Cardiac fibroblast (primary cell): Measurements from ENCODE around the gene FBLN5.

Experiments
- DNase-seq, 2 donors: peaks; one replicate each; pipeline versions ENCODE4 v3.0.0 to v3.0.0-alpha.2; 2010; ENCODE audit warnings: low read depth in 2 of 2
- H3K4me3 ChIP-seq, 2 donors: replicated peaks in 1 of 2; 1 replicate in 1 of 2; 2 replicates in 1 of 2; pipeline ENCODE4 v1.5.1; 2011; ENCODE audit warnings: low read depth in 2 of 2, low read length in 2 of 2, mild to moderate bottlenecking in 2 of 2, moderate library complexity in 1 of 2
- TF ChIP-seq, protein P1 (sequence below): IDR thresholded peaks from one replicate; pipeline ENCODE4 v1.5.1; 2011; ENCODE audit warnings: low read depth, mild to moderate bottlenecking, low read length, inconsistent platforms

Gene FBLN5

DNA sequence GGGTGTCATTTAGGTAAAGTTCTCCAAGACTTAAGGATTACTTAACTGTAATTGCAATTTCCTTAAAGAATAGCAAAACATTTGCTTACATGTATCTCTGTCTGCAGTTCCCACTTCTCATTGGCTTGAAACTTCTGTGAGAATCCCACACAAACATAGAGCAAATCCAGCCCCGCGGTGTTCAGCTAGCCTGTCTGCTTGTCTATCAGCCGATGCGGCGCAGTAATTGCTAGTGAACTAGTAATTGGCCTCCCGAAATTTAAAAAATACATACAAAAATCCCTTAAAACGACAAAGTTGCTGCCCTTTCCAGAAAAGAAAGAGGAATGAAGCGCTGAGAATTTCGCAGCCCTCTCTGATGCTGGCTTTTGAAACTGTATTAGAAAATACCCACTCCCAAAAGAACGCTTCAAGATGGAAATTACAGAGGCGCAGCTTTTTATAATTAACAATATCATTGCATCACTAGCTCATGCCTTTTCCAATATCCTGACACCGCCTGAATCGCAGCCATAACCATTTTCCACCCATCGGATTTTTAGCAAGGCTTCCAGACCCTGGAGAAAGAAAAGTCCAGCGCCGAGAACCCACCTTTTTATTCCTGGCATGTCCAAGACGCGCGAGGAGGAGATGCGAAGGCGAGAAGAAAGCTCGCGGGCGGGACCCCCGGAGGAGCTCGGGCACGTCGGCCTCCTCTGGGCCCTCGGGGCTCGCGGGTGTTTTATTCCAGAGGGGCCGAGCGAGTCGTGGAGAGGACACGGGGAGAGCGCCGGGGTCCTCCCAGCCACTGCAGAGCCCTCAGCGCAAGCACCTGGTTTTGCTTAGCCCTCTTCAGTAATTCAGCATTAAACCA, 646 bp downstream of the FBLN5 start:
- H3K4me3 ChIP-seq = peak overlapping the region; percentile 51 to 71
- TF ChIP-seq, protein P1, sequence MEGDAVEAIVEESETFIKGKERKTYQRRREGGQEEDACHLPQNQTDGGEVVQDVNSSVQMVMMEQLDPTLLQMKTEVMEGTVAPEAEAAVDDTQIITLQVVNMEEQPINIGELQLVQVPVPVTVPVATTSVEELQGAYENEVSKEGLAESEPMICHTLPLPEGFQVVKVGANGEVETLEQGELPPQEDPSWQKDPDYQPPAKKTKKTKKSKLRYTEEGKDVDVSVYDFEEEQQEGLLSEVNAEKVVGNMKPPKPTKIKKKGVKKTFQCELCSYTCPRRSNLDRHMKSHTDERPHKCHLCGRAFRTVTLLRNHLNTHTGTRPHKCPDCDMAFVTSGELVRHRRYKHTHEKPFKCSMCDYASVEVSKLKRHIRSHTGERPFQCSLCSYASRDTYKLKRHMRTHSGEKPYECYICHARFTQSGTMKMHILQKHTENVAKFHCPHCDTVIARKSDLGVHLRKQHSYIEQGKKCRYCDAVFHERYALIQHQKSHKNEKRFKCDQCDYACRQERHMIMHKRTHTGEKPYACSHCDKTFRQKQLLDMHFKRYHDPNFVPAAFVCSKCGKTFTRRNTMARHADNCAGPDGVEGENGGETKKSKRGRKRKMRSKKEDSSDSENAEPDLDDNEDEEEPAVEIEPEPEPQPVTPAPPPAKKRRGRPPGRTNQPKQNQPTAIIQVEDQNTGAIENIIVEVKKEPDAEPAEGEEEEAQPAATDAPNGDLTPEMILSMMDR = no peak
- DNase-seq = peak; percentile 48 to 53

DNA sequence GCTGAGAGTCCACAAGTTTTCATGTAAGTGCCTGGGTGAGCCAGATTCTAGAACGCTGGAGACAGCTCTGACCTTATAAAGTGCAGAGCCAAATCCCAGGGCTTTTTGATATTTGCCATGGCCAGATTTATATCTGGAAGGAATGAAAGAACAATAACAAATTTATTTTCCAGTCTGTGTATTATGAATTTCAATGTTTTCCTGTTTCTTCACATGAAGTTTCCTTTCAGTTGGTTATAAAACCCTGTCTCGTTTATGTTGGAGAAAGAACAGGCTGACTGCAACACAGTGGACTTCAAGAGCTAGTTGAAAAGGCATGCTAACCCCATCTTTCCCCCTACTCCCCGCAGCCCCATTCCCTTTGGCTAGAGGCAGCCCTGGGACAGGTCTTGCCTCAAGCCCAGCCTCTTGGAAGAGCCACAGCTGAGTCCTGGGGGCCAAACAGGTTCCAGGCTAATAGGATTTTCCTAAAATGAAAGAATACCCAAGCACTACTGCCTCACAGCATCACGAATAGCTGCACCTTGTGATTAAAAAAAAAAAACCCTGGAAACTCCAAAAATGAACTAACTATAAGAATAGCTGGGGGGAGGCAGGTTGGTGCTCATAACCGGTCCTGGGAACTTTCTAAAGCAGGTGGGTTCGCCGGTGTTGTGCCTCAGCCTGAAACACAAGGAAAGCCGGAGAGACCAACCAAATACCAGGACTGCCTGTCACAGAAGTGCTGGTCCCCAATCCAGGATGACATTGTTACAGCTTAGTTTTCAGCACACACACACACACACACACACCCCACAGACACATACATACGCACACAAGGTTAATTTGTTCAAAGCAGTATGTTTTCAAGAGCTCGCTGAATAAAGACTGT, 1.5 kb downstream of the FBLN5 start:
- DNase-seq = peak in 1 of 2 donors; percentile 10
- TF ChIP-seq, protein P1 = no peak
- H3K4me3 ChIP-seq = peak overlapping the region; percentile 51 to 71

DNA sequence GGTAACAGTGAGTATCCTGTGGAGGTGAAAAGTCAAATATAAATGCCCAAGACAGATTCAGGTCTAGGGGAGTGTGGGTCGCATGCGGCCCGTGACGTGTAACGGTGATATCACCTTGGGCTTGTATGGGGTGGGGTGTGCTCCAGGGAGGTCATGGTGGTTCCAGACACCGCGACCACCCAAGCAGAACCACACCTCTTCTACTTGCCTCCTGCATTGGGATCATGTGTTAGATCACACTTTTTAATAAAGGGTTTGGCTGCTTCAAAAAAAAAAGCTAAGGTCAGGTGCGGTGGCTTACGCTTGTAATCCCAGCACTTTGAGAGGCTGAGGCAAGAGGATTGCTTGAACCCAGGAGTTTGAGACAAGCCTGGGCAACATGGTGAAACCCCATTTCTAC, 4.5 kb downstream of the FBLN5 start:
- TF ChIP-seq, protein P1 = no peak
- H3K4me3 ChIP-seq = no peak overlapping the region
- no peak for DNase-seq

DNA sequence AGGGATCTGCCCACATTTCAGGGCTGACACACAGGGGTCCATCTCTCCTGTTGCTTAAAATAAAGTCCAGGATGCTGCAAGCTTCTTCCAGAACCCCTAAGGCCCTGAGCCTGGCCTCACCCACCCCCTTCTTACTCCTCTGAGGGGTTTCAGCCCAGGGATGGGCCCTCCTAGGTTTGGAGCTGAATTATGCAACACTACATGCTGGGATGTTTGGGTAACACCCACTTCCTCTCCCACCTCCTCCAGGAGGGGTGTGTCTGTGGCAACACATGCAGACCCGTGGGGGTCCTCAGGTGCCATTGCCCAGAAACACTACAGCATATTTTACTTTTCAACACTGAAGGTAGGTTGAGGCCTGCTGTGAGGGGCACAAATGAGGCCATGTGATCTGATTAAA, 5.4 kb downstream of the FBLN5 start:
- TF ChIP-seq, protein P1 = no peak
- no peak for DNase-seq
- H3K4me3 ChIP-seq = no peak overlapping the region

DNA sequence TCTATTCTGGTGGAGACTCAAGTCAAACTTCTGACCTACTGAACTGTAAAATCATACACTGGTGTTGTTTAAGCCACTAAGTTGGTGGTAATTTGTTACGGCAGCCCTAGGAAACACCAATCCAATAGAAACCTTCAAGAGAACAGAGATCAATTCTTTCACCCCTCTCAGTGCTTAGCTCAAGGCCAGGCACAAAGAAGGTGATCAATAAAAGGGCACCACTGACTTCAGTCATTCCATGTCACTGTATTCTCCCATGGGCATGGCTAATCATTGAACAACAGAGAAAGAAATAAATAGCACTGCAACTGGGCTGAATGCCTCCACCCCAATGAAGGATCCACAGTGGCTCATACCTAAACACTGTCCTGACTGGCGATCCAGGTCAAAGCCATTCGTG, 7.3 kb downstream of the FBLN5 start:
- TF ChIP-seq, protein P1 = no peak
- no peak overlapping the region for H3K4me3 ChIP-seq
- no peak for DNase-seq

DNA sequence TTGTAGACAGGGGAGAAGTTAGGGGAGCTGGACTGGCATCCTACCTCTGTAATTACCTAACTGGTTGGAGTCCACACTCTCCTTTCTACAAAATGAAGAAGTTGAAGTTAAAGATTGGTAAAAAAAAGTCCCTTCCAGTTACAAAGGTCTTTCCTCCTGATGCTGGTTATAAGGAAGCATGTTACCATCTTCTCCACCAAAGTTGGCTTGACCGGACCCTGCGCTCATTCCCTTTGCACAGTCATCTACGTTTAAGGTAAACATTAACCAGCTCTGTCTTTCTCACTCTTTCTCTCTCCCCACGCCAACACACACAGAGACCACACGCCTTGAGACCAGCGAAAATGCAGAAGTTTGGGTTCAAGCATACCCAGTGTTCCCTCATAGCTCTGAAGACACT, 11.9 kb downstream of the FBLN5 start:
- DNase-seq = no peak
- TF ChIP-seq, protein P1 = no peak
- H3K4me3 ChIP-seq = no peak overlapping the region
